Eye (tissue), 1 donor: Measurements from ENCODE around the gene LITAF.
"Not testable (repeated sequence)": the region's sequence is repeated elsewhere in the genome, so short reads cannot be mapped to it uniquely, and the experiment has no call there.

Source experiments
- DNase-seq: peaks from one replicate; pipeline ENCODE4 v3.0.0-alpha.2; 2015

Gene LITAF

GRCh38 chr16:11513366-11513765 is 73.4 kb downstream of the LITAF start:
- not testable (repeated sequence) for DNase-seq

GRCh38 chr16:11511801-11512200 is 74.9 kb downstream of the LITAF start:
- DNase-seq = no peak

- no peak for DNase-seq
These were observed 75.4 kb downstream of the LITAF start for GRCh38 chr16:11511328-11511727.

DNA sequence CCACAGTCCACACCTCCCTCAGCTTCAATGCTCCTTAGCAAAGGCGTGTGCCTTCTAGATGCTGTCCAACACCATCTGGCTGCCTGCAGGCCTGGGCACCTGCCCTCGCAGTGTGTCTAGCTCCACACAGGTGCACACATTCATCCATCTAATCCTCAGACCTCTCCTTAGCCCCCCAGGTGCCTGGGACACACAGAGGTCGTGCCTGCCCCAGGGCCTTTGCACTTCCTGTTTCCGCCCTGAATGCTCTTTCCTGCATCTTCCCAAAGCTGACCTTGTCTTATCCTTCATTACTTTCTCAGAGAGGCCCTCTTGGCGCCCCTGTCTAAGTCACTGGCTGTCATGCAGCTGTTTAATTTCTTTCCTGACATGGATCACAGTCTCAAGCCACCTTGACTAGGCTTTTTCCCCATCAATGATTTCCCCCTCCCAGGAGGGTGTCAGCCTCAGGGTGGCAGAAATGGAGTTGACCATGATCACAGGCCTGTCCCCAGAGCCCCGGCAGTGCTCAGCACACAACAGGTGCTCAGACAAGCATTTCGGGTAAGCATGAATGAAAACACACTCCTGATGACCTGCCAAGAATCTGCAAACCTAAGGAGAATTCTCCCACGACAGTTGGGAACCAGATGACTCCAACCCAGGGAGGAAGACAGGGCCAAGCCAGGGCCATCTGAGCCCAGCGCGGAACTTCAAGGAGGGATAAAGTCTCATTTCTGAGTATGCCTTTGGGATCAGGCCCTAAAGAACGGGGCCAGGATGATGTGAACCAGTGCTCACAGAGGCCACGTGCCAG is 76.3 kb downstream of the LITAF start:
- DNase-seq = no peak

DNA sequence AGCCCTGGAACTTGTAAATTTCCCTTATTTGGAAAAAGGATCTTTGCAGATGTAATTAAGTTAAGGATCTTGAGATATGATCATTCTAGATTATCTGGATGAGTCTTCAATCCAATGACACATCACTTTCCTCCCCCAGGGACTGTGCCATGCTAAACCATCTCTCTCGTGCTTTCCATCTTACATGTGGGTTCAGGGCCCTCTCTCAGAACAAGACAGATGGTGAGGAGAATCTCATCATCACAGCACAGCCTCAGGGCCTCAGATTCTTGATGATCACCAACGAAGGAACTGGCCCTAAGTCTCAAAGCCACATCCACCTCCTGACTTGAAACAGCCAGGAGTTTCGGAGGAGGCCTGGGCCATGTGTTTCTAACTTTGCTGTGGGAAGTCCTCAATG is 78.7 kb downstream of the LITAF start:
- DNase-seq = no peak

GRCh38 chr16:11507350-11507749 is 79.4 kb downstream of the LITAF start:
- DNase-seq = no peak

- no peak for DNase-seq
These were observed 79.9 kb downstream of the LITAF start for GRCh38 chr16:11506741-11507305.

GRCh38 chr16:11504261-11504660 is 82.5 kb downstream of the LITAF start:
- not testable (repeated sequence) for DNase-seq

DNA sequence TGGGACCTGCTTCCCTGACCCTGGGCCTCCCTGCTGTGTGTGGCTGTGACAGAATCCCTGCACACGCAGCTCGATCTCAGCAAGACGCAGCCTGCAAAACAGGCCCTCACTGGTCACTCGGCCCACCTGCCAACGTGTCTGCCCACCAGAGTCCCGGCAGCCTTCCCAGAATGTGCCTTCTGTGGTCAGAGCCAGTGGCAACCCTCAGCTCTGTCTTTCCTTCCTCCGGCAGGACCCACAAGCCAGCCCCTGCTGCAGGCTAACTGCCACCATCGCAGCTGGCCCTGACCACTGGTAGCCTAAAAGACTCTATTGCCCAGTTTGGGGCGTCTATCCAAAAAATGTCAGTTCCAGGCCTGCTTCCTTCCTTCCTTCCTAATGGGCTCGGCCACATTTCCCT is 83.2 kb downstream of the LITAF start:
- no peak for DNase-seq

- DNase-seq = no peak
These were observed 84.5 kb downstream of the LITAF start for GRCh38 chr16:11502239-11502638.

DNA sequence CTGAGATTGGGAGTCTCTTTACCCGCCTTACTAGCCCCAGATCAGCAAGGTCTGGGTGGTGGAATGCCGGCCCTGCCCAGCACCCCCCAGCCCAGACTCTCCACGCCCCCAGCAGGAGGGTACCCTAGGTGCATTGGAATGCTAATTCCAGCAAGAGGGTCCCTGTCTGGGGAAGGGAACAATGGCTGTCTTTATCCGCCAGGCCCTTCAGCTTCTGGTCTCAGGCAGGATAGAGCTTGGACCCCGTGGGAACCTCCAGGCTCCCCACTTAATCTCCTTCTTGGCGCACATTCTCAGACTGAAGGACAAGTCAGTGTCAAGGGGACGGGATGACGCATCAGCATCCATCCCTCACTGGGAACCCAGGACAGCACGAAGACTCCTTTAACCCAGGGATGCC is 85.1 kb downstream of the LITAF start:
- peak; percentile 21 for DNase-seq

DNA sequence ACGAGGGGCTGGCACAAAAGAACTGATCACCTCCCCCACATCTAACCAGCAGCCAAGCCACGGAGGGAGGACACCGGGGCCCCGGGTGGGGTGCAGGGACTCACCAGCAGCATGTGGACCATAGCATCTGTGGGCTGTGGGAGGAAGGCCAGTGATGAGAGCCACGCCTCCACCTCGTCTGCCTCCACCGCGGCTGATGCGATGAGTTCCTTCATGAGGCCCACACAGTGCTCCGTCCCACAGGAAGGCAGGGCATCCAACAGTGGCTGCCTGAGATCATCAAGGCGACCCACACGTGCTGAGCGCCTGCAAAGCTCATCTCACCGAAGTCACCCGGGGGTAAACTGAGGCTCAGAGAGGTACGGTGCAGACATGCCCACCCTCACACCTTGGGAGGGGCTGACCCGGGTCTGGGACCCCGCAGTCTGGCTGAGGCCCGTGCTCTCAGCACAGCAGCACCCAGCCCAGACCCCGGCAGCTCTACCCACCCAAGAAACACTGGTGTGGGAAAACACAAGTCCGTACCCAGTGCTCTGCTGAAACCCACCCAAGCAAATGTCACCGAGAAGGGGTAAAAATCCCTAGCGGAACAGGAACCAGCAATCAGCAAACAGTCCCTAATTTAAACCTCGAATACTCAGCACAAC is 85.9 kb downstream of the LITAF start:
- DNase-seq = no peak

GRCh38 chr16:11499295-11500089 is 87.2 kb downstream of the LITAF start:
- no peak for DNase-seq

DNA sequence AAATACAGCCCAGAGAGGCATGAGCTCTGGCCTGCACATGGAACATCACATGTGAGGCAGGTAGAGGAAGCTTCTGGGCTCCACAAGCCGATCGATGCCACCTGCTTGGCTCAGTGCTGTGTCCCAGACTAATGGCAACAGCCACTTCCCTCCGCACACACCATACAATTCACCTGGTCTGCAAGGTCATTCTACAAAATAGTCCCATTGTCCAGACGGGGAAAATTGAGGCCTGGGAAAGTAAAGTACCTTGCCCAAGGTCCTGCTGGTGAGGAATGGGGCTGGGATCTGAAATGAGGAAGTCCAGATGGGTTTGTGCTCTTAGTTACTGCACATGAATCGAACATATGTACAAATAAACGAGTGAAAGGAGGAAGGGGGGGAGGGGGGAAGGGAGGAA is 88.0 kb downstream of the LITAF start:
- no peak for DNase-seq

GRCh38 chr16:11497851-11498289 is 88.8 kb downstream of the LITAF start:
- DNase-seq = peak; percentile 47
